GM19395 (cell line): ENCODE measurements around the gene DAAM2.

ENCODE experiments used
- ATAC-seq: cut with Tn5 transposase; IDR thresholded peaks from one replicate; pipeline ENCODE4 v1.9.1; 2021; ENCODE audit warnings: mild to moderate bottlenecking, moderate library complexity; ENCODE audit not compliant: unreplicated experiment

The DAAM2 gene

GRCh38 chr6:39904946-39905639, 112.9 kb downstream of the DAAM2 start:
- ATAC-seq: no peak

- no peak for ATAC-seq
These were observed 113.4 kb downstream of the DAAM2 start for GRCh38 chr6:39905640-39905975.

- no peak for ATAC-seq
These were observed 114.2 kb downstream of the DAAM2 start for GRCh38 chr6:39906318-39906761.

GRCh38 chr6:39907871-39908575, 115.8 kb downstream of the DAAM2 start:
- ATAC-seq: no peak

GRCh38 chr6:39908838-39909583, 116.8 kb downstream of the DAAM2 start:
- no peak for ATAC-seq

- ATAC-seq: no peak
These were observed 117.5 kb downstream of the DAAM2 start for GRCh38 chr6:39909701-39910100.

- ATAC-seq: no peak
These were observed 118.0 kb downstream of the DAAM2 start for GRCh38 chr6:39910164-39910563.

GRCh38 chr6:39910744-39911143, 118.6 kb downstream of the DAAM2 start:
- ATAC-seq: no peak

- no peak for ATAC-seq
These were observed 119.4 kb downstream of the DAAM2 start for GRCh38 chr6:39911513-39912125.

GRCh38 chr6:39912446-39912845, 120.3 kb downstream of the DAAM2 start:
- ATAC-seq: no peak

GRCh38 chr6:39913391-39913916, 121.3 kb downstream of the DAAM2 start:
- no peak for ATAC-seq

- ATAC-seq: no peak
These were observed 122.1 kb downstream of the DAAM2 start for GRCh38 chr6:39914239-39914638.

- ATAC-seq: no peak
These were observed 123.7 kb downstream of the DAAM2 start for GRCh38 chr6:39915866-39916265.

GRCh38 chr6:39917329-39917728, 125.2 kb downstream of the DAAM2 start:
- ATAC-seq: no peak

- no peak for ATAC-seq
These were observed 125.8 kb downstream of the DAAM2 start for GRCh38 chr6:39917981-39918380.

- no peak for ATAC-seq
These were observed 126.7 kb downstream of the DAAM2 start for GRCh38 chr6:39918831-39919230.

GRCh38 chr6:39920157-39920556, 128.0 kb downstream of the DAAM2 start:
- no peak for ATAC-seq

- no peak for ATAC-seq
These were observed 130.6 kb downstream of the DAAM2 start for GRCh38 chr6:39922821-39923220.

- no peak for ATAC-seq
These were observed 131.2 kb downstream of the DAAM2 start for GRCh38 chr6:39923394-39923793.

- ATAC-seq: no peak
These were observed 131.7 kb downstream of the DAAM2 start for GRCh38 chr6:39923861-39924260.

GRCh38 chr6:39924283-39924682, 132.1 kb downstream of the DAAM2 start:
- no peak for ATAC-seq
